ENCODE data around the gene CKS1B. TPM values are rescaled to one million over a fixed set of nuclear protein-coding genes. Genes with fewer than 3 reads are reported as not detected.
A peak's percentile ranks its signal among the peaks of the same experiment; 100 is the strongest.

Gene CKS1B
- total and polyA plus RNA-seq, 2 donors (not counting 1 experiment from before 2014, with no cell fraction given): 16.8 to 33.0 TPM

GRCh38 chr1:154999571-155000410 lies 25.3 kb downstream of the CKS1B start:
- Histone ChIP-seq H3K9ac (ENCODE audit: low read length) (peak overlapping the region; percentile 75), H2AFZ (ENCODE audit: insufficient read depth, low read depth, low read length, poor library complexity, severe bottlenecking) (peak overlapping the region; percentile 68), H3K27ac (ENCODE audit: low read length in 2 of 2) (peak overlapping the region; percentile 42 to 73), H3K9me3 (ENCODE audit: control extremely low read depth in 1 of 3, control insufficient read depth in 2 of 3, insufficient read depth in 1 of 3, low read length in 2 of 3) (no peaks in the 10 kb centered on the region), H3K4me1 (ENCODE audit: control insufficient read depth in 2 of 2, insufficient read depth in 2 of 2, low read length in 2 of 2) (peaks cover 20 to 29% of the 10 kb centered on the region in 2 donors), H3K36me3 (replicated peaks in 1 of 2; ENCODE audit: control extremely low read depth in 1 of 2, control insufficient read depth in 1 of 2, extremely low read depth in 1 of 2, insufficient read depth in 2 of 2, low read length in 1 of 2) (no peaks in the 10 kb centered on the region), H3K79me2 (ENCODE audit: control insufficient read depth, insufficient read depth, low read length) (peaks cover 29% of the 10 kb centered on the region), H3K4me3 (ENCODE audit: control extremely low read depth in 1 of 5, extremely low read depth in 1 of 5, insufficient read depth in 1 of 5, low read depth in 2 of 5, low read length in 4 of 5) (peak overlapping the region; percentile 63 to 93 (median 74)), H3K4me2 (replicated peaks; ENCODE audit: low read depth, low read length, poor library complexity, severe bottlenecking) (peak overlapping the region; percentile 97), H4K20me1 (ENCODE audit: control insufficient read depth, insufficient read depth, low read length, poor library complexity, severe bottlenecking) (no peaks in the 10 kb centered on the region), H3K27me3 (replicated peaks in 1 of 4; ENCODE audit: control extremely low read depth in 1 of 4, control insufficient read depth in 3 of 4, insufficient read depth in 4 of 4, low read length in 3 of 4) (no peaks in the 10 kb centered on the region)
- ATAC-seq (ENCODE audit: low read depth) (no peak), DNase-seq (peak; percentile 72)
- Mint-ChIP-seq H3K9me3 (ENCODE audit: insufficient read depth) (no peaks in the 10 kb centered on the region), H3K4me3 (peak overlapping the region; percentile 90), H3K27me3 (no peaks in the 10 kb centered on the region), H3K4me1 (peaks cover 34% of the 10 kb centered on the region), H3K27ac (peak overlapping the region; percentile 93)
- ChIA-PET POLR2A (interaction anchor here (0.6 to 7.4 kb wide), 12 partner anchors 12 to 137 kb away, joined by 3 to 74 read pairs (median 5); partner anchors contain the start of genes CKS1B, FLAD1, PMVK and PYGO2), CTCF (interaction anchor here (0.6 to 18.4 kb wide), 20 partner anchors 10 to 1288 kb away, joined by 3 to 295 read pairs (median 8); partner anchors contain the start of genes CKS1B, FLAD1, PBXIP1 and PMVK)
- TF ChIP-seq EZH2 (IDR thresholded peaks at IDR 0.05; ENCODE audit: borderline replicate concordance, insufficient read depth, low read depth, low read length, poor library complexity, severe bottlenecking) (no peak), CTCF (IDR thresholded peaks at IDR 0.05) (no peak)
- intact Hi-C loops (cut with micrococcal nuclease): loop anchor here (1.0 to 5.0 kb wide), 7 partner anchors 24 to 672 kb away; partner anchors contain the start of genes ADAR, ATP8B2, EFNA4 and UBE2Q1
- WGBS (ENCODE audit: insufficient coverage): under 1% methylated on average over 39 of the region's 50 CpGs

Data from B cell (primary cell).